HEK293 (cell line): Measurements from ENCODE around the gene COL1A2.

ENCODE experiments used
- CTCF ChIP-seq: fragments of 450-650 bp; formaldehyde crosslinking; IDR thresholded peaks from 2 replicates; pipeline ENCODE4 v1.5.1; 2016; ENCODE audit warnings: missing biosample characterization, missing genetic modification characterization
- HOXC10 ChIP-seq: sonication (generic); formaldehyde crosslinking; IDR thresholded peaks from 2 replicates; pipeline ENCODE4 v1.8.1; 2023; ENCODE audit warnings: mild to moderate bottlenecking, missing genetic modification reagents
- MEIS1 ChIP-seq: sonication (generic); formaldehyde crosslinking; IDR thresholded peaks from 2 replicates; pipeline ENCODE4 v1.8.1; 2022; ENCODE audit warnings: missing genetic modification reagents, mild to moderate bottlenecking, borderline replicate concordance
- ZNF121 ChIP-seq: fragments of 450-650 bp; formaldehyde crosslinking; IDR thresholded peaks from 2 replicates; pipeline ENCODE4 v1.5.1; 2016; ENCODE audit warnings: missing biosample characterization, missing genetic modification characterization
- ZNF138 ChIP-seq: fragments of 450-650 bp; formaldehyde crosslinking; IDR thresholded peaks from 2 replicates; pipeline ENCODE4 v1.5.1; 2016; ENCODE audit warnings: missing biosample characterization, missing genetic modification characterization, borderline replicate concordance
- ZNF184 ChIP-seq: fragments of 450-650 bp; IDR thresholded peaks from 2 replicates; pipeline ENCODE4 v1.5.1; 2018; ENCODE audit warnings: missing biosample characterization, mild to moderate bottlenecking, missing genetic modification characterization
- ZNF223 ChIP-seq: fragments of 450-650 bp; formaldehyde crosslinking; IDR thresholded peaks from 2 replicates; pipeline ENCODE4 v1.5.1; 2016; ENCODE audit warnings: missing biosample characterization, missing genetic modification characterization
- ZNF561 ChIP-seq: fragments of 450-650 bp; IDR thresholded peaks from 2 replicates; pipeline ENCODE4 v1.5.1; 2018; ENCODE audit warnings: missing biosample characterization, missing genetic modification characterization, borderline replicate concordance
- ZNF664 ChIP-seq: fragments of 450-650 bp; formaldehyde crosslinking; IDR thresholded peaks from 2 replicates; pipeline ENCODE4 v1.5.1; 2016; ENCODE audit warnings: missing biosample characterization, missing genetic modification characterization
- ZNF830 ChIP-seq: fragments of 450-650 bp; IDR thresholded peaks from 2 replicates; pipeline ENCODE4 v1.5.0; 2018; ENCODE audit warnings: missing biosample characterization, missing genetic modification characterization, low read depth, mild to moderate bottlenecking, moderate library complexity
- TF ChIP-seq, protein P1 (sequence below): fragments of 450-650 bp; formaldehyde crosslinking; IDR thresholded peaks from 2 replicates; pipeline ENCODE4 v1.5.1; 2016; ENCODE audit warnings: missing biosample characterization, missing genetic modification characterization
- TF ChIP-seq, protein P2 (sequence below): fragments of 450-650 bp; formaldehyde crosslinking; IDR thresholded peaks from 2 replicates; pipeline ENCODE4 v1.5.1; 2016; ENCODE audit warnings: missing biosample characterization, missing genetic modification characterization

DNA sequence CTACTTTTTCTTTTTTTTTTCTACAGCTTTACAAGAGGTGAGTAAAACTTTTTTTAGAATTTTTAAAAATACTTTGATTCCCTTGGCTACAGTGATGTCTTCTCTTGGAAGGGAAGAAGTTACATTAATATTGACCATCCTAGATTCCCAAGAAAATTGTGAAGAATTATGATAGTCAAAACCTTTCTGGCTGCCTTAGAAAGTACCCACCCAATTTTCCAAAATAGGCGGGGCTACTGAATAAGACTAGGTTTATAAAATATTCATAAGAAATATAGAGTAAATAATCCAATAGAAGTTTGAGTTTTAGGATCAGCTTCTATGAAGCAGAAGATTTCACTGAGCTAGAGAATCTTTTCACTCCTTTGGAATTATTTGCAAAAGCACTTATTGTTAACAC, 3.0 kb downstream of the COL1A2 start:
- TF ChIP-seq, protein P1, sequence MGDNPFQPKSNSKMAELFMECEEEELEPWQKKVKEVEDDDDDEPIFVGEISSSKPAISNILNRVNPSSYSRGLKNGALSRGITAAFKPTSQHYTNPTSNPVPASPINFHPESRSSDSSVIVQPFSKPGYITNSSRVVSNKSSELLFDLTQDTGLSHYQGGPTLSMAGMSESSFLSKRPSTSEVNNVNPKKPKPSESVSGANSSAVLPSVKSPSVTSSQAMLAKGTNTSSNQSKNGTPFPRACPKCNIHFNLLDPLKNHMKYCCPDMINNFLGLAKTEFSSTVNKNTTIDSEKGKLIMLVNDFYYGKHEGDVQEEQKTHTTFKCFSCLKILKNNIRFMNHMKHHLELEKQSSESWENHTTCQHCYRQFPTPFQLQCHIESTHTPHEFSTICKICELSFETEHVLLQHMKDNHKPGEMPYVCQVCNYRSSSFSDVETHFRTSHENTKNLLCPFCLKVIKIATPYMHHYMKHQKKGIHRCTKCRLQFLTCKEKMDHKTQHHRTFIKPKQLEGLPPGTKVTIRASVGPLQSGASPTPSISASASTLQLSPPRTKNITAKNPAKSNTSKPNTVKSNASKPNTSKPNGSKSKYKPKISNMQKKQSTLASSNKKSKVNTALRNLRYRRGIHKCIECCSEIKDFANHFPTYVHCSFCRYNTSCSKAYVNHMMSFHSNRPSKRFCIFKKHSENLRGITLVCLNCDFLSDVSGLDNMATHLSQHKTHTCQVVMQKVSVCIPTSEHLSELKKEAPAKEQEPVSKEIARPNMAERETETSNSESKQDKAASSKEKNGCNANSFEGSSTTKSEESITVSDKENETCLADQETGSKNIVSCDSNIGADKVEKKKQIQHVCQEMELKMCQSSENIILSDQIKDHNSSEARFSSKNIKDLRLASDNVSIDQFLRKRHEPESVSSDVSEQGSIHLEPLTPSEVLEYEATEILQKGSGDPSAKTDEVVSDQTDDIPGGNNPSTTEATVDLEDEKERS (tag by site-specific recombination) = no peak
- TF ChIP-seq ZNF830 (no peak), ZNF121 (tag by site-specific recombination) (no peak), ZNF184 (tag by site-specific recombination) (no peak), CTCF (tag by site-specific recombination) (no peak), ZNF223 (tag by site-specific recombination) (no peak), ZNF561 (tag by site-specific recombination) (no peak), ZNF664 (tag by site-specific recombination) (no peak), ZNF138 (tag by site-specific recombination) (no peak), MEIS1 (CRISPR knock-in tag) (no peak), HOXC10 (CRISPR knock-in tag) (no peak)
- TF ChIP-seq, protein P2, sequence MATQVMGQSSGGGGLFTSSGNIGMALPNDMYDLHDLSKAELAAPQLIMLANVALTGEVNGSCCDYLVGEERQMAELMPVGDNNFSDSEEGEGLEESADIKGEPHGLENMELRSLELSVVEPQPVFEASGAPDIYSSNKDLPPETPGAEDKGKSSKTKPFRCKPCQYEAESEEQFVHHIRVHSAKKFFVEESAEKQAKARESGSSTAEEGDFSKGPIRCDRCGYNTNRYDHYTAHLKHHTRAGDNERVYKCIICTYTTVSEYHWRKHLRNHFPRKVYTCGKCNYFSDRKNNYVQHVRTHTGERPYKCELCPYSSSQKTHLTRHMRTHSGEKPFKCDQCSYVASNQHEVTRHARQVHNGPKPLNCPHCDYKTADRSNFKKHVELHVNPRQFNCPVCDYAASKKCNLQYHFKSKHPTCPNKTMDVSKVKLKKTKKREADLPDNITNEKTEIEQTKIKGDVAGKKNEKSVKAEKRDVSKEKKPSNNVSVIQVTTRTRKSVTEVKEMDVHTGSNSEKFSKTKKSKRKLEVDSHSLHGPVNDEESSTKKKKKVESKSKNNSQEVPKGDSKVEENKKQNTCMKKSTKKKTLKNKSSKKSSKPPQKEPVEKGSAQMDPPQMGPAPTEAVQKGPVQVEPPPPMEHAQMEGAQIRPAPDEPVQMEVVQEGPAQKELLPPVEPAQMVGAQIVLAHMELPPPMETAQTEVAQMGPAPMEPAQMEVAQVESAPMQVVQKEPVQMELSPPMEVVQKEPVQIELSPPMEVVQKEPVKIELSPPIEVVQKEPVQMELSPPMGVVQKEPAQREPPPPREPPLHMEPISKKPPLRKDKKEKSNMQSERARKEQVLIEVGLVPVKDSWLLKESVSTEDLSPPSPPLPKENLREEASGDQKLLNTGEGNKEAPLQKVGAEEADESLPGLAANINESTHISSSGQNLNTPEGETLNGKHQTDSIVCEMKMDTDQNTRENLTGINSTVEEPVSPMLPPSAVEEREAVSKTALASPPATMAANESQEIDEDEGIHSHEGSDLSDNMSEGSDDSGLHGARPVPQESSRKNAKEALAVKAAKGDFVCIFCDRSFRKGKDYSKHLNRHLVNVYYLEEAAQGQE (tag by site-specific recombination) = no peak
